Keratinocyte (primary cell): ENCODE measurements around the gene RFFL. TPM values are rescaled to one million over a fixed set of nuclear protein-coding genes. Genes with fewer than 3 reads are reported as not detected.
"Not testable (repeated sequence)": the region's sequence is repeated elsewhere in the genome, so short reads cannot be mapped to it uniquely, and the experiment has no call there.

ENCODE experiments used
- DNase-seq: peaks from one replicate; pipeline ENCODE4 v3.0.0-alpha.2; 2011; ENCODE audit warnings: low read depth, missing footprints, low spot score
- FAIRE-seq: peaks from 2 replicates; lab custom pipeline; 2011; peaks lifted over from hg19 to GRCh38; lab: Jason Lieb, UNC
- H2AFZ ChIP-seq: 2 replicates; pipeline ENCODE4 v1.6.0; 2012; ENCODE audit warnings: low read length, control low read depth, inconsistent platforms; ENCODE audit not compliant: control insufficient read depth
- H3K27ac ChIP-seq: 2 replicates; pipeline ENCODE4 v1.5.1; 2011; ENCODE audit warnings: low read length; ENCODE audit not compliant: control insufficient read depth, insufficient read depth
- H3K27me3 ChIP-seq: 3 replicates; pipeline ENCODE4 v1.6.0; 2011; ENCODE audit warnings: low read length; ENCODE audit not compliant: control insufficient read depth, insufficient read depth; ENCODE audit errors: extremely low read depth
- H3K36me3 ChIP-seq, 2 experiments: 2 replicates in 1 of 2; 3 replicates in 1 of 2; pipeline ENCODE4 v1.5.1; 2011; ENCODE audit warnings: low read length in 2 of 2, mild to moderate bottlenecking in 1 of 2; ENCODE audit not compliant: control insufficient read depth in 2 of 2, insufficient read depth in 2 of 2; ENCODE audit errors: extremely low read depth in 1 of 2
- H3K4me1 ChIP-seq: 3 replicates; pipeline ENCODE4 v1.5.1; 2011; ENCODE audit warnings: low read length; ENCODE audit not compliant: control insufficient read depth, insufficient read depth; ENCODE audit errors: extremely low read depth
- H3K4me2 ChIP-seq: 3 replicates; pipeline ENCODE4 v1.6.0; 2011; ENCODE audit warnings: low read depth, low read length; ENCODE audit not compliant: control insufficient read depth, insufficient read depth; ENCODE audit errors: extremely low read depth
- H3K4me3 ChIP-seq, 3 experiments: fragments of 200-600 bp in 1 of 3; sonication (generic) in 1 of 3; 2 replicates in 2 of 3; 3 replicates in 1 of 3; pipeline ENCODE4 v1.5.1; 2011 to 2016; ENCODE audit warnings: low read length in 3 of 3, mild to moderate bottlenecking in 3 of 3, control low read depth in 2 of 3, inconsistent platforms in 1 of 3, low read depth in 1 of 3, mixed read lengths in 1 of 3, mixed run types in 1 of 3, moderate library complexity in 1 of 3; ENCODE audit not compliant: control insufficient read depth in 2 of 3, insufficient read depth in 2 of 3; ENCODE audit errors: extremely low read depth in 1 of 3
- H3K79me2 ChIP-seq: 2 replicates; pipeline ENCODE4 v1.6.0; 2012; ENCODE audit warnings: low read length; ENCODE audit not compliant: control insufficient read depth, insufficient read depth
- H3K9ac ChIP-seq: 3 replicates; pipeline ENCODE4 v1.6.0; 2011; ENCODE audit warnings: low read length; ENCODE audit not compliant: control insufficient read depth, insufficient read depth; ENCODE audit errors: extremely low read depth
- H3K9me1 ChIP-seq: 3 replicates; pipeline ENCODE4 v1.6.0; 2011; ENCODE audit warnings: low read length; ENCODE audit not compliant: control insufficient read depth, insufficient read depth; ENCODE audit errors: extremely low read depth
- H3K9me3 ChIP-seq: 2 replicates; pipeline ENCODE4 v1.5.1; 2012; ENCODE audit warnings: low read depth, low read length; ENCODE audit not compliant: control insufficient read depth
- H4K20me1 ChIP-seq: 3 replicates; pipeline ENCODE4 v1.6.0; 2011; ENCODE audit warnings: low read length; ENCODE audit not compliant: control insufficient read depth, insufficient read depth; ENCODE audit errors: extremely low read depth
- EZH2 ChIP-seq: IDR thresholded peaks from one replicate; pipeline ENCODE4 v1.6.1; 2012; ENCODE audit warnings: inconsistent platforms, mild to moderate bottlenecking, low read length, moderate library complexity
- dilution Hi-C: fragments of 300-500 bp; cut with MboI; formaldehyde crosslinking; loops from one replicate; pipeline ENCODE4 v1.7.0; 2020; ENCODE audit warnings: low sequenced_read_pairs; ENCODE audit not compliant: extremely low pct_ligation_motif_present
- polyA plus RNA-seq, 5 experiments: library from polyadenylated mRNA; depleted of rRNA in 3 of 5; stranded (reverse) in 3 of 5; stranded (forward) in 1 of 5; unstranded in 1 of 5; fragments of >200 nt; gene quantifications; 1 replicate in 1 of 5; 2 replicates in 3 of 5; 3 replicates in 1 of 5; pipeline versions ENCODE4 v1.2.1 to v1.2.3, GENCODE V29; 2011 to 2012; ENCODE audit warnings: missing spikeins in 2 of 5, low read depth in 1 of 5, low replicate concordance in 1 of 5
- TF ChIP-seq, protein P1 (sequence below), 3 experiments: IDR thresholded peaks in 1 of 3; conservative IDR thresholded peaks in 1 of 3; optimal IDR thresholded peaks in 1 of 3; 2 replicates in 2 of 3; 3 replicates in 1 of 3; pipeline versions ENCODE3 to v1.5.1; 2011; ENCODE audit warnings: low read length in 3 of 3, mild to moderate bottlenecking in 3 of 3, moderate library complexity in 2 of 3, control low read depth in 1 of 3, inconsistent platforms in 1 of 3; ENCODE audit not compliant: insufficient read depth in 2 of 3; ENCODE audit errors: extremely low read depth in 1 of 3

Gene RFFL
- polyA plus RNA-seq, 1 donor (not counting 4 experiments of a cell fraction or from before 2014, with no cell fraction given), result 13.5 TPM

DNA sequence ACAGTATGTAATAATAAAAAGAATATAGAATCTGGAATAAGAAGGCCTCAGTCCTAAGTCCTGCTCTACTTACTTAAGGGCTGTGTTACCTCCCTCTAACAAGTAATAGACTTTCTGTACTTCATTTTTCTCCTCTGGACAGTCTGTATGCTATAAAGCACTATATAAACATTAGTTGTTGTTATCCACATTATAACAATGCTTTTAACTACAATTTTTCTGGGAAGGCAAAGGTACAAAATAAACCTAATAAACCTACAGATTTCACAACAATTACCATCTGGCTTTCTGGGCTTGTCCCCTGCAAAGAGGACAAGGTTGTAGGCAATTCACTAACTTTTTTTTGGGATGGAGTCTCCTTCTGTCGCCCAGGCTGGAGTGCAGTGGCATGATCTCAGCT, 32.7 kb downstream of the RFFL start:
- Histone ChIP-seq H3K9me3 (no peaks in the 10 kb centered on the region), H4K20me1 (no peaks in the 10 kb centered on the region), H2AFZ (no peak overlapping the region), H3K27me3 (no peaks in the 10 kb centered on the region), H3K4me1 (peaks cover 7% of the 10 kb centered on the region), H3K79me2 (no peaks in the 10 kb centered on the region), H3K4me3 (no peak overlapping the region), H3K9ac (no peak overlapping the region), H3K9me1 (no peaks in the 10 kb centered on the region), H3K27ac (no peak overlapping the region), H3K4me2 (no peak overlapping the region), H3K36me3 (peaks cover 0 to 3% of the 10 kb centered on the region in 2 experiments)
- dilution Hi-C loops, result no loop called here
- FAIRE-seq (no peak), DNase-seq (no peak)
- no peak for TF ChIP-seq EZH2
- TF ChIP-seq, protein P1, sequence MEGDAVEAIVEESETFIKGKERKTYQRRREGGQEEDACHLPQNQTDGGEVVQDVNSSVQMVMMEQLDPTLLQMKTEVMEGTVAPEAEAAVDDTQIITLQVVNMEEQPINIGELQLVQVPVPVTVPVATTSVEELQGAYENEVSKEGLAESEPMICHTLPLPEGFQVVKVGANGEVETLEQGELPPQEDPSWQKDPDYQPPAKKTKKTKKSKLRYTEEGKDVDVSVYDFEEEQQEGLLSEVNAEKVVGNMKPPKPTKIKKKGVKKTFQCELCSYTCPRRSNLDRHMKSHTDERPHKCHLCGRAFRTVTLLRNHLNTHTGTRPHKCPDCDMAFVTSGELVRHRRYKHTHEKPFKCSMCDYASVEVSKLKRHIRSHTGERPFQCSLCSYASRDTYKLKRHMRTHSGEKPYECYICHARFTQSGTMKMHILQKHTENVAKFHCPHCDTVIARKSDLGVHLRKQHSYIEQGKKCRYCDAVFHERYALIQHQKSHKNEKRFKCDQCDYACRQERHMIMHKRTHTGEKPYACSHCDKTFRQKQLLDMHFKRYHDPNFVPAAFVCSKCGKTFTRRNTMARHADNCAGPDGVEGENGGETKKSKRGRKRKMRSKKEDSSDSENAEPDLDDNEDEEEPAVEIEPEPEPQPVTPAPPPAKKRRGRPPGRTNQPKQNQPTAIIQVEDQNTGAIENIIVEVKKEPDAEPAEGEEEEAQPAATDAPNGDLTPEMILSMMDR (optimal IDR thresholded peaks at IDR 0.05 in 1 of 3, IDR thresholded peaks at IDR 0.05 in 1 of 3, conservative IDR thresholded peaks at IDR 0.05 in 1 of 3; ENCODE audit: extremely low read depth in 1 of 3, insufficient read depth in 2 of 3, low read length in 3 of 3), result no peak

GRCh38 chr17:35028531-35029262, 34.8 kb downstream of the RFFL start:
- peaks cover 3% of the 10 kb centered on the region in 2 experiments for H3K36me3 ChIP-seq
- no peak overlapping the region for H3K27ac ChIP-seq
- H3K4me3 ChIP-seq, result no peak overlapping the region
- FAIRE-seq, result no peak
- H4K20me1 ChIP-seq, result no peaks in the 10 kb centered on the region
- no peaks in the 10 kb centered on the region for H3K27me3 ChIP-seq
- no peak overlapping the region for H2AFZ ChIP-seq
- DNase-seq, result no peak
- H3K9me3 ChIP-seq, result no peaks in the 10 kb centered on the region
- no peak for TF ChIP-seq EZH2
- TF ChIP-seq, protein P1 (optimal IDR thresholded peaks at IDR 0.05 in 1 of 3, IDR thresholded peaks at IDR 0.05 in 1 of 3, conservative IDR thresholded peaks at IDR 0.05 in 1 of 3; ENCODE audit: extremely low read depth in 1 of 3, insufficient read depth in 2 of 3, low read length in 3 of 3), result no peak
- peaks cover 25% of the 10 kb centered on the region for H3K4me1 ChIP-seq
- H3K9ac ChIP-seq, result no peak overlapping the region
- dilution Hi-C loops, result no loop called here
- H3K9me1 ChIP-seq, result no peaks in the 10 kb centered on the region
- H3K4me2 ChIP-seq, result no peak overlapping the region
- no peaks in the 10 kb centered on the region for H3K79me2 ChIP-seq

GRCh38 chr17:35028097-35028496, 35.4 kb downstream of the RFFL start:
- H3K9me3 ChIP-seq, H3K9me1 ChIP-seq, H3K36me3 ChIP-seq, H3K79me2 ChIP-seq, H3K27me3 ChIP-seq, H3K9ac ChIP-seq, H3K27ac ChIP-seq, H3K4me3 ChIP-seq, DNase-seq, H2AFZ ChIP-seq, H3K4me2 ChIP-seq, dilution Hi-C loops, FAIRE-seq, H4K20me1 ChIP-seq: not testable (repeated sequence)
- peaks cover 31% of the 10 kb centered on the region for H3K4me1 ChIP-seq
